ENCODE measurements around the gene PPM1H. TPM values are rescaled to one million over a fixed set of nuclear protein-coding genes. Genes with fewer than 3 reads are reported as not detected.
"Not testable (repeated sequence)": the region's sequence is repeated elsewhere in the genome, so short reads cannot be mapped to it uniquely, and the experiment has no call there.

Gene PPM1H
- total RNA-seq, 3 donors from 2014 or later: 4.9 to 6.1 (median 5.8) TPM

DNA sequence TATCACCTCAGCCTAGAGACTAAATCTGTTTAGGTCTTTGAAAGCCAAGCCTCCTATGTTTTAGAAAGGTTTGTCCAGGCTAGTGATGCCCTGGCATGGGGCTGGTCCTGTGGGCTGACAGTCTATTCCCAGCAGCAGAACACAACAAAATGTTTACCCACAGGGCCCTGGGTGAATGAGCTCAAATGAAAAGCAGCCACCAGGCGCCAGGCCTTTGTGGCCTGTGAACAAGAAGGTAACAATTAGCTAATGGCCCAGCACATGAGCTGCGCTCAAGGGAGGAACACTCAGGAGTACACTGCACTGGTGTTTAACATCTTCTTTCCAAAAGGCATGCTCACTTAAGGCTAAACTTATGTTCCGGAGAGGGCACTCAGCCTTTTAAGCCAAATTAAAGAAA, 266.2 kb downstream of the PPM1H start:
- Histone ChIP-seq H3K4me1 (ENCODE audit: low read depth) (no peaks in the 10 kb centered on the region), H3K36me3 (ENCODE audit: low read depth) (no peaks in the 10 kb centered on the region), H3K9me3 (no peaks in the 10 kb centered on the region), H3K4me3 (no peak overlapping the region)
- ATAC-seq (no peak), DNase-seq (no peak)
- intact Hi-C loops (cut with DNase I, micrococcal nuclease): no loop called here
- TF ChIP-seq, protein P1, sequence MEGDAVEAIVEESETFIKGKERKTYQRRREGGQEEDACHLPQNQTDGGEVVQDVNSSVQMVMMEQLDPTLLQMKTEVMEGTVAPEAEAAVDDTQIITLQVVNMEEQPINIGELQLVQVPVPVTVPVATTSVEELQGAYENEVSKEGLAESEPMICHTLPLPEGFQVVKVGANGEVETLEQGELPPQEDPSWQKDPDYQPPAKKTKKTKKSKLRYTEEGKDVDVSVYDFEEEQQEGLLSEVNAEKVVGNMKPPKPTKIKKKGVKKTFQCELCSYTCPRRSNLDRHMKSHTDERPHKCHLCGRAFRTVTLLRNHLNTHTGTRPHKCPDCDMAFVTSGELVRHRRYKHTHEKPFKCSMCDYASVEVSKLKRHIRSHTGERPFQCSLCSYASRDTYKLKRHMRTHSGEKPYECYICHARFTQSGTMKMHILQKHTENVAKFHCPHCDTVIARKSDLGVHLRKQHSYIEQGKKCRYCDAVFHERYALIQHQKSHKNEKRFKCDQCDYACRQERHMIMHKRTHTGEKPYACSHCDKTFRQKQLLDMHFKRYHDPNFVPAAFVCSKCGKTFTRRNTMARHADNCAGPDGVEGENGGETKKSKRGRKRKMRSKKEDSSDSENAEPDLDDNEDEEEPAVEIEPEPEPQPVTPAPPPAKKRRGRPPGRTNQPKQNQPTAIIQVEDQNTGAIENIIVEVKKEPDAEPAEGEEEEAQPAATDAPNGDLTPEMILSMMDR (IDR thresholded peaks at IDR 0.05): no peak

DNA sequence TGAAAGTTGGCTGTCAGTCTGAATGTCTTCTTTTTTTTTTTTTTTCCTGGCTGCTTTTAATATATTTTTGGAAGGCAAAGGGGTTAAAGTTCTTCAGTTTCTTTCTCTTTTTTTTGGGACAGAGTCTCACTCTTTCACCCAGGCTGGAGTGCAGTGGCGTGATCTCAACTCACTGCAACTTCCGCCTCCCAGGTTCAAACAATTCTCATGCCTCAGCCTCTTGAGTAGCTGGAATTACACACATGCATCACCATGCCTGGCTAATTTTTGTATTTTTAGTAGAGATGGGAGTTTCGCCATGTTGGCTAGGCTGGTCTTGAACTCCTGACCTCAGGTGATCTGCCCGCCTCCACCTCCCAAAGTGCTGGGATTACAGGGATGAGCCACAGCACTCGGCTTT, 270.0 kb downstream of the PPM1H start:
- H3K9me3 ChIP-seq; H3K4me1 ChIP-seq (ENCODE audit: low read depth); H3K4me3 ChIP-seq; intact Hi-C loops (cut with DNase I, micrococcal nuclease); DNase-seq; H3K36me3 ChIP-seq (ENCODE audit: low read depth); ATAC-seq: not testable (repeated sequence)

DNA sequence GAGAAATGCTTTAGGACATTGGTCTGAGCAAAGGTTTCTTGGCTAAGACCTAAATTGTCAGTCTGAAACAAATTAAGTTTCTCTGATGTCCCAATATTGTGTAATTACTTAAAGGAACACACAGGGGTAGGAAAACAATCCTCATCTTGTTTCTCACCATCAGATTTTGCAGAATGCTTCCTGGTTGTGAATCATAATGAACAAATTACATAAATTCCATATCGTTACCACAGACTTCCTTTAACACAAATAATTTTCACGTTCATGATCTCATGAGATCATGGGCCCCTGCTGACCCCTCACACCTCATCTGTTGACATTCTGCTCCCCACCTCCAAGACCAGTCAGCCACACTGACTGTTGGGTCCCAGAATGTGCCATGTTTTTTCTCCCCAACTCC, 274.2 kb downstream of the PPM1H start:
- TF ChIP-seq, protein P1 (IDR thresholded peaks at IDR 0.05): no peak
- H3K4me3 ChIP-seq: no peak overlapping the region
- no peaks in the 10 kb centered on the region for H3K9me3 ChIP-seq
- H3K36me3 ChIP-seq (ENCODE audit: low read depth): no peaks in the 10 kb centered on the region
- intact Hi-C loops (cut with DNase I, micrococcal nuclease): no loop called here
- DNase-seq (no peak), ATAC-seq (no peak)
- no peaks in the 10 kb centered on the region for H3K4me1 ChIP-seq (ENCODE audit: low read depth)

DNA sequence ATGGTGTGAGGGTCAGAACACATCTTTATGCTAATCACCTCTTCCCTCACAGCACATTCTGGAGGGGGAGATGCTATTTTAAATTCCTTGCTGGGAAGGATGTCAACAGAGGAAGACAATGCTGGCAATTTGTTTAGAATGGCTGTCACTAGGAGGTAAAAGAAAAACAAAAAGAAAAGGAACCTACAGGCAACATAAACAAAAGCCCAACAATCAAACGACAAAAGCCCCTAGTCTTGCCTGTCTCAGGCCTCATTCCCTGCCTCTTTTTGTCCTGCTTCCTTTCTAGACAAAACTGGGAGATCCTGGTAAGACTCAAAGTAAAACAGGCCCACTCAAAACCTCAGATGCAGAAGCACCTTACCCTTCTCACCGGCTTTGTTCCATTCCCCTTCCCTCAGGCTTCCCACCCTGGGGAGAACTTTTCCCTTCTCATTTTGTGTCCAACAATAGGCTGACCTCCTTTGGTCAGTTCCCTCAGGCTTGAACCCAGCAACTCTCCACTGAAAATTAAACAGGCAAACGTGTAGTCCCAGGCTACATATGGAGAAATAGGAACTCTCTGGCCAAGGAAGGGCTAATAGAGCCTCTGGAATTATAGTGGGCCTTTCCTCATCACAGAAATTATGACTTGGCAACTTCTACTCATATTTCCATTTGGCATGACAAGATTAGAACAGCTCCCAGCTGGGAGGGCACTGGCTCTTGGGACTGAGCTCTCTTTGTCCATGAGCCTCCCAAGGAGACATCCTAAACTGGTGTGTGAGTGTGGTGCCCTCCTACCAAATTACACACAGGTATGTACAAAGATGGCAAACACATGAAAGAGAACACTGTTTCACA, 275.3 kb downstream of the PPM1H start:
- TF ChIP-seq, protein P1 (IDR thresholded peaks at IDR 0.05): no peak
- H3K9me3 ChIP-seq: no peaks in the 10 kb centered on the region
- ATAC-seq (no peak), DNase-seq (no peak)
- intact Hi-C loops (cut with DNase I, micrococcal nuclease): no loop called here
- no peaks in the 10 kb centered on the region for H3K4me1 ChIP-seq (ENCODE audit: low read depth)
- no peaks in the 10 kb centered on the region for H3K36me3 ChIP-seq (ENCODE audit: low read depth)
- H3K4me3 ChIP-seq: no peak overlapping the region

DNA sequence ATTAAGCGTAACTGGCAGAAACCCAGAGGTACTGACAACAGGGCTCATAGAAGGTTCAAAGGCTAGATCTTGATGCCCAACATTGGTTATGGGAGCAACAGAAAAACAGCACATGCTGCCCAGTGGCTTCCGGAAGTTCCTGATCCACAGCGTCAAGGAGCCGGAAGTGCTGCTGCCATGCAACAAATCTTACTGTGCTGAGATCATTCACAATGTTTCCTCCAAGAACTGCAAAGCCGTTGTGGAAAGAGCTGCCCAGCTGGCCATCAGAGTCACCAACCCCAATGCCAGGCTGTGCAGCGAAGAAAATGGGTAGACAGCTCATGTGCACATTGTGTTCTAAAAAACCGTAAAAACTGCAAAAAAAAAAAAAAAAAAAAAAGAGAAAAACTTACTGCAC, 276.0 kb downstream of the PPM1H start:
- ATAC-seq: no peak
- TF ChIP-seq, protein P1 (IDR thresholded peaks at IDR 0.05): no peak
- intact Hi-C loops (cut with DNase I, micrococcal nuclease): no loop called here

DNA sequence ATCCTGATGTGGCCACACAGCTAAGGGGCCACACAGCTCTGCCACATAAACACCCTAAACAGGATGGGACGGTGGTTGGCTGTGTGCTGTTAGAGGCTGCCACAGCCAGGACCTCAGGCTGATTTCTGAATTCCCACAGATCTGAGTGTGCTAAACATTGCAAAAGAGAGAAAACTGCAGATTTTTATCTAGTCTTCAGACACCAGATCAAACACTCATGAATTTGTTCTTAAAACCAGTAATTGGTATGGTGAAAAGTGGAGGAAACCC, 277.7 kb downstream of the PPM1H start:
- intact Hi-C loops (cut with DNase I, micrococcal nuclease): no loop called here
- Histone ChIP-seq H3K4me3 (no peak overlapping the region), H3K4me1 (ENCODE audit: low read depth) (no peaks in the 10 kb centered on the region), H3K36me3 (ENCODE audit: low read depth) (no peaks in the 10 kb centered on the region), H3K9me3 (no peaks in the 10 kb centered on the region)
- ATAC-seq (no peak), DNase-seq (no peak)
- TF ChIP-seq, protein P1 (IDR thresholded peaks at IDR 0.05): no peak

More for the DNA sequence above, 276.0 kb downstream of the PPM1H start:
- H3K4me1 ChIP-seq (ENCODE audit: low read depth): no peaks in the 10 kb centered on the region
- H3K36me3 ChIP-seq (ENCODE audit: low read depth): no peaks in the 10 kb centered on the region
- H3K4me3 ChIP-seq: no peak overlapping the region
- DNase-seq: no peak
- H3K9me3 ChIP-seq: no peaks in the 10 kb centered on the region
